Panc1 (cell line): Measurements from ENCODE around the gene LIPH. TPM values are rescaled to one million over a fixed set of nuclear protein-coding genes. Genes with fewer than 3 reads are reported as not detected.
"Not testable (repeated sequence)": the region's sequence is repeated elsewhere in the genome, so short reads cannot be mapped to it uniquely, and the experiment has no call there.

ENCODE experiments used
- ATAC-seq: fragments of 200-7000 bp; cut with Tn5 transposase; 2 replicates; pipeline ENCODE4 v1.9.1; 2020; ENCODE audit warnings: mild to moderate bottlenecking, moderate library complexity
- BruUV-seq: library from RNA; stranded (reverse); fragments of 400-500 nt; replicated peaks from 2 replicates; lab custom pipeline; 2021; lab: Mats Ljungman, UMichigan
- CTCF ChIA-PET: fragments of 300-600 bp; sonication (Branson Sonifier 250); formaldehyde crosslinking; loops from one replicate; lab custom pipeline; 2022; ENCODE audit warnings: antibody characterized with exemption; lab: Charles Lee
- POLR2A ChIA-PET: fragments of 300-600 bp; sonication (Branson Sonifier 250); formaldehyde crosslinking; loops from one replicate; lab custom pipeline; 2022; ENCODE audit warnings: antibody characterized with exemption; lab: Charles Lee
- DNase-seq: peaks from one replicate; pipeline ENCODE4 v3.0.0-alpha.2; 2010; ENCODE audit warnings: low read depth, low spot score
- H3K27ac ChIP-seq: 2 replicates; pipeline ENCODE4 v1.5.1; 2011; ENCODE audit warnings: mild to moderate bottlenecking, low read length, inconsistent platforms
- H3K27me3 ChIP-seq: fragments of 200-500 bp; sonication (Bioruptor generic); 2 replicates; pipeline ENCODE4 v1.6.0; 2014; ENCODE audit warnings: low read length, inconsistent platforms; ENCODE audit not compliant: control insufficient read depth, insufficient read depth
- H3K36me3 ChIP-seq: fragments of 200-500 bp; sonication (Bioruptor generic); 2 replicates; pipeline ENCODE4 v1.5.1; 2014; ENCODE audit warnings: inconsistent platforms, mild to moderate bottlenecking, low read length, moderate library complexity; ENCODE audit not compliant: control insufficient read depth, insufficient read depth
- H3K4me1 ChIP-seq: 2 replicates; pipeline ENCODE4 v1.5.1; 2011; ENCODE audit warnings: inconsistent platforms, mild to moderate bottlenecking, low read length, moderate library complexity; ENCODE audit not compliant: control insufficient read depth, insufficient read depth
- H3K4me3 ChIP-seq, 2 experiments: 2 replicates each; pipeline ENCODE4 v1.5.1; 2011 to 2012; ENCODE audit warnings: low read depth in 2 of 2, low read length in 2 of 2, mild to moderate bottlenecking in 2 of 2, inconsistent platforms in 1 of 2, moderate library complexity in 1 of 2
- H3K9me3 ChIP-seq: fragments of 200-500 bp; sonication (Bioruptor generic); 2 replicates; pipeline ENCODE4 v1.5.1; 2014; ENCODE audit warnings: low read depth, mild to moderate bottlenecking, inconsistent platforms, low read length, moderate library complexity; ENCODE audit not compliant: control insufficient read depth, insufficient read depth
- POLR2AphosphoS5 ChIP-seq: IDR thresholded peaks from 2 replicates; pipeline ENCODE4 v1.6.1; 2012; ENCODE audit warnings: mild to moderate bottlenecking, low read depth, low read length, moderate library complexity
- SIN3A ChIP-seq: IDR thresholded peaks from 2 replicates; pipeline ENCODE4 v1.6.1; 2012; ENCODE audit warnings: low read depth, mild to moderate bottlenecking, low read length, moderate library complexity, borderline replicate concordance; ENCODE audit not compliant: insufficient read depth
- TCF7L2 ChIP-seq: IDR thresholded peaks from 2 replicates; pipeline ENCODE4 v1.6.1; 2011; ENCODE audit warnings: mild to moderate bottlenecking, low read depth, low read length, inconsistent platforms
- in situ Hi-C: cut with HindIII; loops from 2 replicates; pipeline ENCODE4 v1.10.0; 2016; ENCODE audit warnings: low sequenced_read_pairs, low pct_unique_long_range_greater_than_20kb
- intact Hi-C: fragments of 100-400 bp; cut with micrococcal nuclease; formaldehyde crosslinking; loops from one replicate; pipeline ENCODE4 v1.10.0; 2022; ENCODE audit not compliant: unreplicated experiment
- total RNA-seq: library from RNA; stranded (reverse); gene quantifications from one replicate; pipeline ENCODE4 v1.2.1, GENCODE V29; 2021; ENCODE audit not compliant: unreplicated experiment
- TF ChIP-seq, protein P1 (sequence below): fragments of 450-650 bp; IDR thresholded peaks from 2 replicates; pipeline ENCODE4 v1.5.1; 2017; ENCODE audit warnings: mild to moderate bottlenecking
- TF ChIP-seq, protein P2 (sequence below), 2 experiments: IDR thresholded peaks; 2 replicates each; pipeline ENCODE4 v1.6.1; 2011 to 2012; ENCODE audit warnings: low read depth in 2 of 2, control low read depth in 1 of 2, low read length in 1 of 2, mild to moderate bottlenecking in 1 of 2, moderate library complexity in 1 of 2; ENCODE audit not compliant: insufficient read depth in 1 of 2

Gene LIPH
- total RNA-seq, 1 experiment from 2014 or later, result 19.9 TPM

DNA sequence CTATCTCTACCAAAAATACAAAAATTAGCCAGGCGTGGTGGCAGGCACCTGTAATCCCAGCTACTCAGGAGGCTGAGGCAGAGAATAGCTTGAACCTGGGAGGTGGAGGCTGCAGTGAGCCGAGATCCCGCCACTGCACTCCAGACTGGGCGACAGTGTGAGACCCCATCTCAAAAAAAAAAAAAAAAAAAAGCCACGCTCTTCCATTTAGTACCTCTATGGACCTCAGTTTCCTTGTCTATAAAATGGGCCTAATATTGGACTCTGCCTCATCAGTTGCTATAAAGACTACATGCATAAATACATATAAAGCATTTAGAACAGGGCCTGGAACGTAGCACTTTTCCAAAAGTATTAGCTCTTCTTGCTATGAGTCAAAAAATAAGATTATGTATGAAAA, 77.5 kb downstream of the LIPH start:
- BruUV-seq, H3K9me3 ChIP-seq, H3K4me3 ChIP-seq, DNase-seq, ATAC-seq, H3K36me3 ChIP-seq, POLR2A ChIA-PET, intact Hi-C loops, in situ Hi-C loops, H3K27me3 ChIP-seq, H3K27ac ChIP-seq, H3K4me1 ChIP-seq: not testable (repeated sequence)
- CTCF ChIA-PET, result interaction anchor here (1.4 kb wide), 1 partner anchor 14 kb away, joined by 6 read pairs; no protein-coding TSS in a partner anchor

DNA sequence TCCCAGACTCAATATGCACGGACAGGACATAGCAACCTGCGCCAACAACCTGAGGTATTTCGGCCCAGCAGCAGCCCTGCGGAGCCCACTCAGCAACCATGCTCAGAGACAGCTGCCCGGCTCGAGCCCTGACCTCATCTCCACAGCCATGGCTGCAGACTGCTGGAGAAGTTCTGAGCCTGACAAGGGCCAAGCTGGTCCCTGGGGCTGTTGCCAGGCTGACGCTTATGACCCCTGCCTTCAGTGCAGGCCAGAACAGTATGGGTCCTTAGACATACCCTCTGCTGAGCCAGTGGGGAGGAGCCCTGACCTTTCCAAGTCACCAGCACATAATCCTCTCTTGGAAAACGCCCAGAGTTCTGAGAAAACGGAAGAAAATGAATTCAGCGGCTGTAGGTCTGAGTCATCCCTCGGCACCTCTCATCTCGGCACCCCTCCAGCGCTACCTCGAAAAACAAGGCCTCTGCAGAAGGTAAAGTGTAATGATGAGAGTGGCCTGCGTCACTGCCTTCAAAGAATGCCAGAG, 79.0 kb downstream of the LIPH start:
- H3K4me3 ChIP-seq, result no peak overlapping the region
- CTCF ChIA-PET, result no interaction called here
- TF ChIP-seq POLR2AphosphoS5 (no peak), TCF7L2 (no peak), SIN3A (no peak)
- TF ChIP-seq, protein P1, sequence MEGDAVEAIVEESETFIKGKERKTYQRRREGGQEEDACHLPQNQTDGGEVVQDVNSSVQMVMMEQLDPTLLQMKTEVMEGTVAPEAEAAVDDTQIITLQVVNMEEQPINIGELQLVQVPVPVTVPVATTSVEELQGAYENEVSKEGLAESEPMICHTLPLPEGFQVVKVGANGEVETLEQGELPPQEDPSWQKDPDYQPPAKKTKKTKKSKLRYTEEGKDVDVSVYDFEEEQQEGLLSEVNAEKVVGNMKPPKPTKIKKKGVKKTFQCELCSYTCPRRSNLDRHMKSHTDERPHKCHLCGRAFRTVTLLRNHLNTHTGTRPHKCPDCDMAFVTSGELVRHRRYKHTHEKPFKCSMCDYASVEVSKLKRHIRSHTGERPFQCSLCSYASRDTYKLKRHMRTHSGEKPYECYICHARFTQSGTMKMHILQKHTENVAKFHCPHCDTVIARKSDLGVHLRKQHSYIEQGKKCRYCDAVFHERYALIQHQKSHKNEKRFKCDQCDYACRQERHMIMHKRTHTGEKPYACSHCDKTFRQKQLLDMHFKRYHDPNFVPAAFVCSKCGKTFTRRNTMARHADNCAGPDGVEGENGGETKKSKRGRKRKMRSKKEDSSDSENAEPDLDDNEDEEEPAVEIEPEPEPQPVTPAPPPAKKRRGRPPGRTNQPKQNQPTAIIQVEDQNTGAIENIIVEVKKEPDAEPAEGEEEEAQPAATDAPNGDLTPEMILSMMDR, result no peak
- TF ChIP-seq, protein P2, sequence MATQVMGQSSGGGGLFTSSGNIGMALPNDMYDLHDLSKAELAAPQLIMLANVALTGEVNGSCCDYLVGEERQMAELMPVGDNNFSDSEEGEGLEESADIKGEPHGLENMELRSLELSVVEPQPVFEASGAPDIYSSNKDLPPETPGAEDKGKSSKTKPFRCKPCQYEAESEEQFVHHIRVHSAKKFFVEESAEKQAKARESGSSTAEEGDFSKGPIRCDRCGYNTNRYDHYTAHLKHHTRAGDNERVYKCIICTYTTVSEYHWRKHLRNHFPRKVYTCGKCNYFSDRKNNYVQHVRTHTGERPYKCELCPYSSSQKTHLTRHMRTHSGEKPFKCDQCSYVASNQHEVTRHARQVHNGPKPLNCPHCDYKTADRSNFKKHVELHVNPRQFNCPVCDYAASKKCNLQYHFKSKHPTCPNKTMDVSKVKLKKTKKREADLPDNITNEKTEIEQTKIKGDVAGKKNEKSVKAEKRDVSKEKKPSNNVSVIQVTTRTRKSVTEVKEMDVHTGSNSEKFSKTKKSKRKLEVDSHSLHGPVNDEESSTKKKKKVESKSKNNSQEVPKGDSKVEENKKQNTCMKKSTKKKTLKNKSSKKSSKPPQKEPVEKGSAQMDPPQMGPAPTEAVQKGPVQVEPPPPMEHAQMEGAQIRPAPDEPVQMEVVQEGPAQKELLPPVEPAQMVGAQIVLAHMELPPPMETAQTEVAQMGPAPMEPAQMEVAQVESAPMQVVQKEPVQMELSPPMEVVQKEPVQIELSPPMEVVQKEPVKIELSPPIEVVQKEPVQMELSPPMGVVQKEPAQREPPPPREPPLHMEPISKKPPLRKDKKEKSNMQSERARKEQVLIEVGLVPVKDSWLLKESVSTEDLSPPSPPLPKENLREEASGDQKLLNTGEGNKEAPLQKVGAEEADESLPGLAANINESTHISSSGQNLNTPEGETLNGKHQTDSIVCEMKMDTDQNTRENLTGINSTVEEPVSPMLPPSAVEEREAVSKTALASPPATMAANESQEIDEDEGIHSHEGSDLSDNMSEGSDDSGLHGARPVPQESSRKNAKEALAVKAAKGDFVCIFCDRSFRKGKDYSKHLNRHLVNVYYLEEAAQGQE (IDR thresholded peaks at IDR 0.05; ENCODE audit: insufficient read depth in 1 of 2, low read depth in 2 of 2, low read length in 1 of 2), result no peak
- H3K27me3 ChIP-seq, result no peaks in the 10 kb centered on the region
- H3K27ac ChIP-seq, result no peak overlapping the region
- no peak for ATAC-seq
- no peaks in the 10 kb centered on the region for H3K4me1 ChIP-seq
- no TSS peak for BruUV-seq
- H3K36me3 ChIP-seq, result no peaks in the 10 kb centered on the region
- no peaks in the 10 kb centered on the region for H3K9me3 ChIP-seq
- POLR2A ChIA-PET, result no interaction called here
- intact Hi-C loops, result no loop called here
- DNase-seq, result no peak
- in situ Hi-C loops, result no loop called here

DNA sequence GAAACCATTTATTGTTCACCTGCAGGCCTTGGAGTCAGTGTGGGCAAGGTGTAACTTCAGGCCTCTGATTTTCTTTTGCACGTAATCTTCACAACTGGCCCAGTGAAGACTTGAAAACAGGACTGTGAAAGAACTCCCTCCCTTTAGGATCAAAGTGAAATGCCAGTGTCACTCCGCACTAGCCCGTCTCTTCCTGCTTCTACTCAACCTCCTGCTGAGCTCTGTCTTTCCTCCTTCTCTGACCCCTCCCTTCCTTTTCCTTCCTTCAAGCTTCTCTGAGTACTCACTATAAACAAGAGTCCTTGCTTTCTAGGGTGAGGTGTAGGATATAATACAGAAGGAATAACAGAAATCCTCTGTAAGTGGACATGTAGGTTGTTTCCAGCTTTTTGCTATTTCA, 82.1 kb downstream of the LIPH start:
- ChIA-PET CTCF (no interaction called here), POLR2A (no interaction called here)
- Histone ChIP-seq H3K4me3 (no peak overlapping the region), H3K9me3 (no peaks in the 10 kb centered on the region), H3K27ac (no peak overlapping the region), H3K4me1 (no peaks in the 10 kb centered on the region), H3K27me3 (no peaks in the 10 kb centered on the region), H3K36me3 (no peaks in the 10 kb centered on the region)
- in situ Hi-C loops (no loop called here), intact Hi-C loops (no loop called here)
- DNase-seq, result no peak
- no peak for ATAC-seq
- no peak for TF ChIP-seq TCF7L2
- TF ChIP-seq, protein P2 (IDR thresholded peaks at IDR 0.05; ENCODE audit: insufficient read depth in 1 of 2, low read depth in 2 of 2, low read length in 1 of 2), result no peak
- TF ChIP-seq, protein P1, result no peak
- no peak for TF ChIP-seq SIN3A
- TF ChIP-seq POLR2AphosphoS5, result no peak
- no TSS peak for BruUV-seq
